Lower lobe of right lung (tissue), 2 donors: ENCODE results near the gene DNPEP. TPM values are rescaled to one million over a fixed set of nuclear protein-coding genes. Genes with fewer than 3 reads are reported as not detected.

Source experiments
- ATAC-seq, 2 donors: fragments of 200-7000 bp; cut with Tn5 transposase; one replicate each; pipeline ENCODE4 v1.9.1; 2020 to 2022; ENCODE audit warnings: mild to moderate bottlenecking in 2 of 2, moderate library complexity in 2 of 2
- DNase-seq: peaks from one replicate; pipeline ENCODE4 v3.0.0-alpha.2; 2020
- H3K27ac ChIP-seq: fragments of 200-600 bp; one replicate; pipeline ENCODE4 v1.8.0; 2022
- H3K27me3 ChIP-seq: fragments of 200-600 bp; one replicate; pipeline ENCODE4 v1.8.0; 2022; ENCODE audit warnings: low read depth
- H3K36me3 ChIP-seq: fragments of 200-600 bp; one replicate; pipeline ENCODE4 v1.8.0; 2022; ENCODE audit warnings: mild to moderate bottlenecking
- H3K4me1 ChIP-seq: fragments of 200-600 bp; one replicate; pipeline ENCODE4 v1.8.0; 2022
- H3K4me3 ChIP-seq: fragments of 200-600 bp; one replicate; pipeline ENCODE4 v1.8.0; 2022; ENCODE audit warnings: mild to moderate bottlenecking
- H3K9me3 ChIP-seq: fragments of 200-600 bp; one replicate; pipeline ENCODE4 v1.8.0; 2022
- CTCF ChIP-seq: fragments of 200-600 bp; IDR thresholded peaks from one replicate; pipeline ENCODE4 v1.8.0; 2022; ENCODE audit warnings: antibody characterized with exemption, mild to moderate bottlenecking
- intact Hi-C: fragments of 100-400 bp; cut with DNase I; formaldehyde crosslinking; loops from one replicate; pipeline ENCODE4 v1.11.0; 2022
- total RNA-seq: library from RNA; stranded (reverse); fragmentation: NEBNext Ultra II Directional; extraction: Animal tissue kit (Norgen Biotek cat#: 25700); gene quantifications from one replicate; pipeline ENCODE4 v1.2.1, GENCODE V29; 2021
- donor health status: DM: no; HTN: yes; CAD: no; lungs with severe emphysema.

The DNPEP gene
- total RNA-seq, 1 donor from 2014 or later = 79.5 TPM

GRCh38 chr2:219325136-219325535 lies 62.6 kb downstream of the DNPEP start:
- H3K27me3 ChIP-seq = peaks cover 29% of the 10 kb centered on the region
- H3K4me1 ChIP-seq = no peaks in the 10 kb centered on the region
- intact Hi-C loops = no loop called here
- no peak for DNase-seq
- no peaks in the 10 kb centered on the region for H3K9me3 ChIP-seq
- TF ChIP-seq CTCF = no peak
- no peaks in the 10 kb centered on the region for H3K36me3 ChIP-seq
- H3K4me3 ChIP-seq = no peak overlapping the region
- no peak overlapping the region for H3K27ac ChIP-seq
- no peak for ATAC-seq

- intact Hi-C loops = no loop called here
- Histone ChIP-seq H3K9me3 (no peaks in the 10 kb centered on the region), H3K4me3 (no peak overlapping the region), H3K27ac (no peak overlapping the region), H3K4me1 (no peaks in the 10 kb centered on the region), H3K27me3 (peaks cover 24% of the 10 kb centered on the region), H3K36me3 (no peaks in the 10 kb centered on the region)
- ATAC-seq = no peak
- TF ChIP-seq CTCF = no peak
- no peak for DNase-seq
These were observed 64.3 kb downstream of the DNPEP start for GRCh38 chr2:219323434-219323833.

Other genes with a start within 250 kb of the DNPEP start
- gene NHEJ1, start 227.1 kb downstream of the DNPEP start, total RNA-seq = 13.0 TPM
- 3.4 TPM for gene SLC23A3, start 217.9 kb downstream of the DNPEP start, total RNA-seq
- 67.7 TPM for gene CNPPD1, start 211.0 kb downstream of the DNPEP start, total RNA-seq
- gene RETREG2, start 209.6 kb downstream of the DNPEP start, total RNA-seq = 82.3 TPM
- 32.6 TPM for gene ZFAND2B, start 181.1 kb downstream of the DNPEP start, total RNA-seq
- 15.4 TPM for gene ABCB6, start 169.0 kb downstream of the DNPEP start, total RNA-seq
- gene ATG9A, start 158.3 kb downstream of the DNPEP start, total RNA-seq = 45.7 TPM
- gene ANKZF1, start 158.1 kb downstream of the DNPEP start, total RNA-seq = 46.1 TPM
- 12.6 TPM for gene GLB1L, start 142.5 kb downstream of the DNPEP start, total RNA-seq
- gene STK16, start 142.4 kb downstream of the DNPEP start, total RNA-seq = 26.7 TPM
- gene TUBA4B, start 134.7 kb downstream of the DNPEP start, total RNA-seq = 3.5 TPM
- 35.0 TPM for gene TUBA4A, start 134.0 kb downstream of the DNPEP start, total RNA-seq
- 76.6 TPM for gene DNAJB2, start 108.5 kb downstream of the DNPEP start, total RNA-seq
- gene PTPRN, start 78.5 kb downstream of the DNPEP start, total RNA-seq = not detected
- not detected for gene RESP18, start 55.2 kb downstream of the DNPEP start, total RNA-seq
- gene DES, start 30.5 kb upstream of the DNPEP start, total RNA-seq = 64.5 TPM
- gene SPEG, start 46.9 kb upstream of the DNPEP start, total RNA-seq = 6.5 TPM
- 29.9 TPM for gene GMPPA, start 111.0 kb upstream of the DNPEP start, total RNA-seq
- 0.53 TPM for gene ASIC4, start 126.6 kb upstream of the DNPEP start, total RNA-seq
- 23.2 TPM for gene CHPF, start 155.9 kb upstream of the DNPEP start, total RNA-seq
- gene TMEM198, start 156.1 kb upstream of the DNPEP start, total RNA-seq = 1.4 TPM
- 49.4 TPM for gene OBSL1, start 183.6 kb upstream of the DNPEP start, total RNA-seq
- gene INHA, start 184.4 kb upstream of the DNPEP start, total RNA-seq = not detected
- gene STK11IP, start 209.9 kb upstream of the DNPEP start, total RNA-seq = 31.8 TPM
- 1.0 TPM for gene SLC4A3, start 239.7 kb upstream of the DNPEP start, total RNA-seq